ENCODE measurements around the gene NKX2-2.

The NKX2-2 gene

DNA sequence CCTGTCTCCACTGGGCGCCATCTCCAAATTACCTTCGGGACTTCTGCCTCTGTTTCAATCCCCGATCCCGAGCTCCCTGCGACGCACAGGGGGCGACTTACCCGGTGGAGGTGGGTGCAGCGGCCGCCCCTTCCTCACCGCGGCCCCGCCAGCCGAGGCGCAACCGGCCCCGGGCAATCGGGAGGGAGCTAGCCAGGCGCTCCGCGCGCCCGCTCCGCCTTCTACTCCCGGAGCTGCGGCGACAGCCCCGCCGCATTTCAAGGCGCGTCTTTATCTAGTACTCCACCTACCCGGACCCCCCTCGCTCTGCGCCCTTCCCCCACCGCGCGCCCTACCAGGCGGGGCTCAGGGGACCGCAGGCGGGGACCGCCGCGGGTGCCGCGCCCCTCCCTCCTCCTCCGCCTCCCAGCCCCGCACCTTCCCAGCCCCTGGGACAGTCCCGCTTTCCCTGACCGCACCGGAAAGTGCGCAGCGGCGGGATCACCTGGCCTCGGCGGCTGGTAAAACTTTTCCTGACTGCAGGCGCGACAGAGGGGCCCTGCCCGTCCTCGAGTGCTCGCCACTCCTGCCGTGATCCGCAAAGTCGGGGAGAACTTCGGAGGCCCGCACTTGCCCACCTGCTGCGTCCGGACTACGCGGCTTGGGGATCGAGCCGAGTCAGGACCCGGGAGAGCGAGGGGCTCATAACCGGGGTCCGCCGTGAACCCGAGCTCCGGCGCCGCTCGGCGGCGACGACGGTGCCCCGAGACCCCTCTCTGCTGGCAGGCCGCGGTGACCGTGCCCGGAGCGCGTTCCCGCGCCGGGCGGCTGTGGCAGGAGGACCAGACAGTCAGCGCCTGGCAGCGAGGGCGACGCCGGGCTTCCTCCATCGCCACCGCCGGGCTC, 8.0 kb upstream of the NKX2-2 start:
- no peak for DNase-seq (ENCODE audit: low read depth)

DNA sequence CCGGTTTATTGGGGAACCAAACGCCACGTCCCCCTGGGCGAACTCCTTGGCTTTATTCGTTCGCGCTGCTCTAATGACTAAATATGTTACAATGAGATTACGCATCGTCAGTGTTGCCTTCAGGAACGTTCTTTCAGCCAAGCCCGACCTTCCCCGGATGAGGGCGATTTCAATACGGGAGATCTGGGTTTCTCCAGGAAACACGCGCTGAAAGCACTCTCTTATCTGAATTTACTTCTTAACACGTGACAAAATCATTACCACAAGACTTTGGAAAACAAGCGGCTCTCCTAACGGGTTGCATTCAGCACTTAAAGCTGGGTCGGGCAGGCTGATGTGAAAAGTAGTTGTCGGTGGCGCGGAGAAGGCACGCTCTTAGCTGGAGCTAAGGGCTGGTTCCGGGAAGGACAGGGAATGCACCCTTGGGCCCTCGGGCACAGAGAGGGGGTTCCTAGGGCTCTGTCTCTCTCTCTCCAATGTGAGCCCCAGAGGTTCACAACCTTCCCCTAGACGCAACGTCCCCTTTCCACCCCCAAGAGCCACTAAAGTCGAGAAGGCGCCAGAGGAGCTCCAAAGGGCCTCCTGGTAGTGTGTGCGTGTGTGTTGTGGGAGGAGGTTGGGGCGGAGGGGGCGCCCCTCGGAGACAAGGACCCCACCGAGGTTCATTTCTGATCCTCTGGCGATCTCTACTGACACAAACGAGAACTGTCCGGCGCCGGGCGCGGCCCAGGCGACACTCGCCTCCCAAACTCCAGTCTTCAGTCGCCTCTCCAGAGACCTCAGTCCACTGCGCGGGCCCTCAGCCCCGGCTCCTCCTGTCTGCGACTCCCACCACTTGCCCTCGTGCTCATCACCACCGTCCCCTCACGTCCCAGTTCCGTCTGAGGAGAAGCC, 7.1 kb upstream of the NKX2-2 start:
- no peak for DNase-seq (ENCODE audit: low read depth)

- no peak for DNase-seq (ENCODE audit: low read depth)
Measured at GRCh38 chr20:21519136-21519584, 5.3 kb upstream of the NKX2-2 start.

GRCh38 chr20:21518292-21518991, 4.6 kb upstream of the NKX2-2 start:
- no peak for DNase-seq (ENCODE audit: low read depth)

DNA sequence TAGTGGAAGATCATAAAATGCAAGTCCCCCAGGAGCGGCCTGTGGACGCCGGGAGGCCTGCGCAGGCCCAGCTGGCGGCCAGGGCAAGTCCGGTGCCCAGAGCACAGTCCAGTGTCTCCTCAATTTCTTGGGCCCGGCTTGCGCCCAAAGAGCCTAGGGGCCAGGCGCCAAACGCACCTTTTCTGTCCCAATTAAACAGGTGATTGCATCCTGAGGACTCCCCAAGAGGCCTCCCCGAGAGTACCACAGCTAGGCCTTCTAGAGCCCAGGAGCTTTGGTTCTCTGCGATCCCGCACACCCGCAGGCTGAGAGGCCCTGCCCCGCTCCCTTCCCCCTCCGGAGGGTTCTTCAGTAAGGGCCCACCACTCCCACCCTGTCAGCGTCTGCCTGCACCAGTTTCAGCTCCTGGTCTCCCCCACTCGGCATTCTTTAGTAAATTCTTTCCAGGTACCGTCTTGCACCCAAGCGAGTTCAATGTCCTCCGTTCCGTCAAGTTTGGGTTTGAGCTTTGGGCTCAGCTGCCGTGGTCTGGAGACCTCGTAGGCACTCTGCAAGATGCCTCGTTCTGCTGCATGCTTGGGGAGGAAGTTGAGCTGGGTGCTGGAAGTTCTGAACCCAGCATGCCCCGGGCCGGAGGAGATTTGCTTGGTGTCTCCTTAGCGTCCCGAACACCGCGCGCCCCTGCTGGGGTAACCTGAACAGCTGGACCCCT, 3.9 kb upstream of the NKX2-2 start:
- no peak for DNase-seq (ENCODE audit: low read depth)

GRCh38 chr20:21516861-21517565, 3.1 kb upstream of the NKX2-2 start:
- no peak for DNase-seq (ENCODE audit: low read depth)

DNA sequence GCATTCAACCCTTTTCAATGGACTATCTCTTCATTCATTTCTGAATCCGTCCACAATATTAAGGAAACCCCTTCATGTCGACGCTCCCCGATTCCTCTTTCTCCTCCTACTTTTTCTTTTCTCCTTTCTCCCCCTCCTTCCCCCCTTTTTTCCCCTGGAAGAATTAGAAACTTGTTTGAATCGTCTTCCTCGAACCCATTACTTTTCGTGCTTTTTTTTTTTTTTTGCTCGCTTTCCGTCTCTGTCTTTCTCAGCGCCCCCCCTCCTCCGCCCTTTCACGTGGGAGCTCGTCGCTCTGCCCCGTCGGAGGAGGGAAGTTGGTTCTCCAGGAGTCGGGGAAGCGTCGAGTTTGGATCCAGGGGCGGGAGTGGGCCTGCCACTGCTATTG, 2.3 kb upstream of the NKX2-2 start:
- DNase-seq (ENCODE audit: low read depth): no peak

DNA sequence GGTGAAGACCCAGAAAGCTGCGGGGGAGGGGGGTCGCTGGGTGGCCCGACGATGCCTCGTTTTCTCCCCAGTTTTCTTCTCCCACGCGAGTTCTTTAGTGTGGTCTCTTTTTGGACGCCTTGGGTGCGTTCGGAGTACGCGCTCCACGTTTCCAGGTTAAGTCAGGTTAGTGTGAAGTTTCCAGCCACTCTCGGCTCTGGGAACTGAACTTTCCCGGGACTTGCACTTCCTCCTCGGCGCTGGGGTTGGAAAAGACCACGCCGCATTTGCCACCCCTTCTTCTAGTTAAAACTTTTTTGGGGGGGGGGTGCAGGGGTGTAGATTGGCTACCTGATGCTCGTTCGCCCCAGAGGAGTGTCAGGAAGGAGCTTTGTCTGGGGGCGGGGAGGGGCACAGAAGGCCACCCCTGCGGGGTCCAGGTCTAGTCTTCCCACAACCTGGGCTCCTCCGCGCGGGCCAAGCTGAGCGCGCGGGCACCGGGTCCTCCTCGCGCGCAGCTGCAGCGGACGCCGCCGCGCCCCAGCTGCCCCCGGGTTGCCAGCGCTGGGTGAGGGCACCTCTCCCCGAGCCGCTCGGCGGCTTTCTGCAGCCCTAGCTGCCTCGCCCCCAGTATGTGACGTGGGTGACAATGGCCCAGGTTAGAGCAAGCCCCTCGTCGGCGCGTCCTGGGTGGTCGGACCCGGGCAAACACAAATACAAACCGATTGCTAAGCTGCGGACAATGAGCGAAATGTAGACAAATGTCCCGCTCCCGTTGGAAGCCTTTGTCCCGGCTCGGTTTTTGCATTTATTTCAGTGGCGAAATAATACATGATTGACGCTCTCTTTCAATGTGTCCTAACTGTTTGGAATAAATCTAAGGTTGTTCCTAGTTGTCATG, 1.7 kb upstream of the NKX2-2 start:
- no peak for DNase-seq (ENCODE audit: low read depth)

DNA sequence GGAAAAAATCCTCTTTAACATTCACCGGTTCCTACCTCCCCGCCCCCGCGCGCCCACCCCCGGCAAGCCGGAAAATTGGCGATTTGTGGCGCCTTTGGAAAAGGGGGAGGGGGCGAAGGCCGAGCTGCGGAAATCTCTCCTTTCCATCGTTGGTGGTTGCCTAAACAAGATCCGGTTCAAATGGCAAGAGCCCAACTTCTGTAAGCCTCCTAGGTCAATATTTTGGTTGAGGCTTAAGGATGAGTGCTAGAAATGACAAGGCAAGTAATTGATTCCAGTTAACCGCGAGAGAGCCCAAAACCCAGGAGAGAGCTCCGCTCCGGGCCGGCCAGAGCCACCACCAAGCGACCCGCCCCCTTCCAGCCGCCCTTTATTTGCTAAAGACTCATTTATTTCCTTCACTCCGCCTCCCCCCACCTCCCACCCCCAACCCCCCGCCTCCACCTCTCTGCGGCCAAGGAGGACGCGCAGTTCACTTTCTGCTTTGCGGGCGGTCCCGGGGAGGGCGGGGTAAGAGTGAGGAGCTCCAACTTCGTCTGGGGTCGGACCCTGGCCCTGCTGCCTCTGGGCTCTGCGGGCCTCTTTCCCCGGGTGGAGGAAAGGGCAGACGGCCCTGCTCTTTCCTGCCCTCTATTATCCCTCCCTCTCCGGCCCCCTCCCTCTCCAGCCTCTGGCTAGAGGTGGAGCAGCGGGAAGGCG, 838 bp upstream of the NKX2-2 start:
- DNase-seq (ENCODE audit: low read depth): no peak

DNA sequence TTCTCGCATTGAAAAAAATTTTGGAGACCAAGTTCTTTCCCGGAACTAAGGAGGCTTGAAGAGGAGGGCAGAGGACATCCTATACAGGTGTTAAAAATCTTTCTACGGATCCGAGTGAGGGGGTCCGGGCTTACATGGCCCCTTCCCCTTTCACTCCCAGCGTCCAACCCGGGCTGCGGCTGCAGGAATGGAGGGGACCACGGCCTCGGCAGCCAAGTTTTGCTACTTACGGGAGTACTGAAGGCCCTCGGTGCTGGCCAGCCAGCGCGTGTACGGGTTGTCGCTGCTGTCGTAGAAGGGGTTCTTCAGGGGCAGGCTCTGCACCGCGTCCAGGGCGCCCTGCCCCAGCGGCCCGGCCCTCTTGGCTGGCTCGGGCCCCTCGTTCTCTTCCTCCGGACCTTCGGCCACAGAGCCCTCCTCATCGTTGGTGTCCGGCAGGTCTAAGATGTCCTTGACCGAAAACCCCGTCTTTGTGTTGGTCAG, 642 bp downstream of the NKX2-2 start:
- DNase-seq (ENCODE audit: low read depth): no peak

GRCh38 chr20:21512634-21513180, 1.2 kb downstream of the NKX2-2 start:
- no peak for DNase-seq (ENCODE audit: low read depth)

- DNase-seq (ENCODE audit: low read depth): no peak
Measured at GRCh38 chr20:21511850-21512633, 1.8 kb downstream of the NKX2-2 start.

DNA sequence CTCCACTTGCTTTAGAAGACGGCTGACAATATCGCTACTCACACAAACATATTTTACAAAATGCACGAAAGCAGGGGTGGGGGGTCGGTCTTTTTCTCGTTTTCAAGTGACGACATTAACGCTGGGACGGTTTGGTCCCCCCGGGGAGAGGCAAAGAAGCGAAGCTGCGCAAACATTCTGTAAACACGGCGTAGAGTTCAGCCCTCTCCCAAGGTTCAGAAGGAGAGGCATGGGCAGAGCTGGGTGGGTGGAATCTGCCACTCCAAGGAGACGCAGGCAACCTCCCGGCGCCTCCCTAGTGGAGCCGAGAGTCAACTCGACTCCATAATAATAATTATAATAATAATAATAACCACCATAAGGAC, 2.4 kb downstream of the NKX2-2 start:
- DNase-seq (ENCODE audit: low read depth): no peak

GRCh38 chr20:21510414-21511384, 3.2 kb downstream of the NKX2-2 start:
- no peak for DNase-seq (ENCODE audit: low read depth)

DNA sequence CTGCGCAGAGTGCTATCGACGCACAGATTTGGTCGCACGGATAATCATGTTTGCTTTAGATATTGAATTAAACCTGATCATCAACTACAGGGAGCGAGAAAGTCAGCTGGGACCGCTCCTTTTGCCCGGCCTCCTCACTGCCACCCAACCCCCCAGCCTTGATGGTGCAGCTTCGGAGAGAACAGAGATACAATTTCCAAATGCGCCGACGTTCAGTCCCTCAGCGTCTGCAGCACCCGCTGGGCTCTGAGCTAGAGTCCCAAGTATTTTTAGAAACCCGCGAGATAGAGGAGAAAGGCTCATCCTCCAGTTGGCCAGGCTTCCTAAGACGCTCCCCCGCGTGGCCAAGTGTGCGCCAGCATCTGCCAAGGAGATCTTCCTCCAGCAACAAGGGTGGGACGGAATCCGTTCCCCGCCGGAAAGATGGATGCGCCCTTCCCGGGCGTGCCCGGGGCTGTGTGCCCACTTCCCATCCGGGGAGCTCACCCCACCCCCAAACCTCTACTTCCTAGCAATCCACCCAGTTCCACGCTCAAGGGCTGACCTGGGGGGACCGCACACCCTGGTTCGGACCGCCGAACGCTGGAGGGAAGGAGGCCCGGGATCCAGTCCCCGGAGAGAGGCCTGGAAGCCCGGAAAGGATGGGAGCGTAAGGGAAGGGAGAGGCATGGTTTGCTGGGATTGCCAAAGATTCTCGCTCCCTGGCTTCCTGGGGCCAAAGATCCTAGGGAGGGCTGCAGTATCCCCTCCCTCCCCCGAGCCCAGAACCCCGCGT, 4.1 kb downstream of the NKX2-2 start:
- no peak for DNase-seq (ENCODE audit: low read depth)

DNA sequence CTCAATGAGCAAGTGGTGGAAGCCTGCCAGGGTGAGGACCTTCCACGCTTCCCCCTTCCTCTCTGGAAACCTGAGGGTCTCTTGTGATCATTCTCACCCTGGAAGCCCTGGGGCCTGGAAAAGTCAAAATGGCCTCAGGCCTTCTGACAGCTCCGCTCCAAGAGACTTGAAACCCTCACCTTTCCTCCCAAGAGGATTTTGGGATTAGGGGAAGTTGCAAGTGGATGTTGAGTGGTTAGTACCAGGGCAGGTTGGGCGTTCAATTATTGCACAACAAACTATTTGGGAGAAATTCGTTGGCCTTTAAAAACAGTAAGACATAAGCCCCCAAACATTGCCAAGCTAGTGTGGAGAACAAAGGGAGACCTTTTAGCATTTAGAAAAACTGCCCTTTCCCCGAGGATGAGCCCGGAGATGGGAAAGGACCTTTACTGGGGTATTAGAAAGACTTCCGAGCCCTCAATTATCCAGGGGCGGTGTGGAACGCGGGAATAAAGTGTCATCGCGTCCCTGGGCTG, 4.7 kb downstream of the NKX2-2 start:
- no peak for DNase-seq (ENCODE audit: low read depth)
